Measurements from ENCODE around the gene PSMA7.
"Not testable (repeated sequence)": the region's sequence is repeated elsewhere in the genome, so short reads cannot be mapped to it uniquely, and the experiment has no call there.

Gene PSMA7

DNA sequence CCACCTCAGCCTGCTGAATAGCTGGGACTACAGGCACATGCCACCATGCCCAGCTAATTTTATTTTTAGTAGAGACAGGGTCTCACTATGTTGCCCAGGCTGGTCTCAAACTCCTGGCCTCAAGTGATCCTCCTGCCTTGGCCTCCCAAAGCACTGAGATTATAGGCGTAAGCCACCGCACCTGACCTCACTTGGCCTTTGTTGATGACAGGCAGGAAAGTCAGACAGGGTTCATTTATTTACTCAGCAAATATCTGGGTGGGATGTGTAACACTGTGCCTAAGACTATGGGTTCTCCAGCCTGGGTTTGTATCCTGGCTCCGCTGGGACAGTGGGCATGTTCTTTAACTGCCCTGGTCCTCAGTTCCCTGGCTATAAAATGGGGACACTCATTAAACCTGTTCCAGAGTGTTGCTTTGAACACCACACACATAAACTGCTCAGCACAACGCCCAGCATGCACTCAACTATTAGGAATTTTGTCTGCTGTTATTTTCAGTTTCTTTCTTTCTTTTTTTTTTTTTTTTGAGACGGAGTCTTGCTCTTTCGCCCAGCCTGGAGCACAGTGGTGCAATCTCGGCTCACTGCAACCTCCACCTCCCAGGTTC, 27.3 kb downstream of the PSMA7 start:
- H3K27ac ChIP-seq (ENCODE audit: insufficient read depth in 1 of 2, low read depth in 1 of 2, low read length in 2 of 2, poor library complexity in 1 of 2, severe bottlenecking in 2 of 2); POLR2A ChIA-PET; H3K27me3 ChIP-seq (replicated peaks in 2 of 5; ENCODE audit: control insufficient read depth in 4 of 5, insufficient read depth in 5 of 5, low read length in 4 of 5); H3K36me3 ChIP-seq (ENCODE audit: control insufficient read depth in 4 of 4, insufficient read depth in 4 of 4, low read length in 3 of 4); H3K4me3 ChIP-seq (ENCODE audit: control insufficient read depth in 1 of 7, extremely low read depth in 1 of 7, insufficient read depth in 4 of 7, low read depth in 2 of 7, low read length in 6 of 7); DNase-seq: not testable (repeated sequence)
- peaks cover 0 to 41% (median 20%) of the 10 kb centered on the region in 4 experiments for H3K4me1 ChIP-seq (ENCODE audit: control extremely low read depth in 1 of 4, control insufficient read depth in 4 of 4, insufficient read depth in 4 of 4, low read length in 3 of 4)
- CTCF ChIA-PET, result interaction anchor here (0.9 kb wide), 1 partner anchor 90 kb away, joined by 3 read pairs; no protein-coding TSS in a partner anchor
- peaks cover 0 to 29% (median 8%) of the 10 kb centered on the region in 5 experiments for H3K9me3 ChIP-seq (ENCODE audit: control extremely low read depth in 1 of 5, control insufficient read depth in 4 of 5, insufficient read depth in 2 of 5, low read depth in 1 of 5, low read length in 4 of 5)
- WGBS (ENCODE audit: insufficient coverage), result 90% methylated on average over 2 of the region's 7 CpGs

DNA sequence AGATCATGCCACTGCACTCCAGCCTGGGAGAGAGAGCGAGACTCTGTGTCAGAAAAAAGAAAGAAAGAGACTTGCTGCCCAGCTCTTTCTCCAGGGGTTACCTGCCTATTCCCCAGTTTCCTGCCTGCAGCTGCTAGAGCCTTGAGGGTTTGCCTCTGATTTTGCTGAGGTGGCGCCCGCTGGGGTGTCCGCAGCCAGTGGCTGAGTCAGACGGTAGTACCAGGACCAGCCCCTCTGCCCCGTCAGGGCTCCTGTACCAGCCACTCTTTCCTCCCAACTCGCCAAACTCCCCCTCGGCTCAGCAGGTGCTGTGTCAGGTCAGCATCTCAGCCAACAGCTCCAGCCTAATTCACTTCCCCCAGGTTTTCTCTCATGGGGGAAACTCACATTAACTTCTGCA, 28.3 kb downstream of the PSMA7 start:
- Histone ChIP-seq H3K27me3 (replicated peaks in 2 of 5; ENCODE audit: control insufficient read depth in 4 of 5, insufficient read depth in 5 of 5, low read length in 4 of 5) (peaks cover 0 to 3% (median 0%) of the 10 kb centered on the region in 5 experiments), H3K27ac (ENCODE audit: insufficient read depth in 1 of 2, low read depth in 1 of 2, low read length in 2 of 2, poor library complexity in 1 of 2, severe bottlenecking in 2 of 2) (no peak overlapping the region), H3K9me3 (ENCODE audit: control extremely low read depth in 1 of 5, control insufficient read depth in 4 of 5, insufficient read depth in 2 of 5, low read depth in 1 of 5, low read length in 4 of 5) (peaks cover 0 to 36% (median 12%) of the 10 kb centered on the region in 5 experiments), H3K36me3 (ENCODE audit: control insufficient read depth in 4 of 4, insufficient read depth in 4 of 4, low read length in 3 of 4) (no peaks in the 10 kb centered on the region), H3K4me1 (ENCODE audit: control extremely low read depth in 1 of 4, control insufficient read depth in 4 of 4, insufficient read depth in 4 of 4, low read length in 3 of 4) (peaks cover 0 to 32% (median 19%) of the 10 kb centered on the region in 4 experiments), H3K4me3 (ENCODE audit: control insufficient read depth in 1 of 7, extremely low read depth in 1 of 7, insufficient read depth in 4 of 7, low read depth in 2 of 7, low read length in 6 of 7) (no peak overlapping the region)
- POLR2A ChIA-PET, result no interaction called here
- WGBS (ENCODE audit: insufficient coverage), result 52% methylated on average over 8 of the region's 8 CpGs
- CTCF ChIA-PET, result interaction anchor here (1.3 kb wide), 1 partner anchor 12 kb away, joined by 3 read pairs; no protein-coding TSS in a partner anchor
- DNase-seq, result no peak

DNA sequence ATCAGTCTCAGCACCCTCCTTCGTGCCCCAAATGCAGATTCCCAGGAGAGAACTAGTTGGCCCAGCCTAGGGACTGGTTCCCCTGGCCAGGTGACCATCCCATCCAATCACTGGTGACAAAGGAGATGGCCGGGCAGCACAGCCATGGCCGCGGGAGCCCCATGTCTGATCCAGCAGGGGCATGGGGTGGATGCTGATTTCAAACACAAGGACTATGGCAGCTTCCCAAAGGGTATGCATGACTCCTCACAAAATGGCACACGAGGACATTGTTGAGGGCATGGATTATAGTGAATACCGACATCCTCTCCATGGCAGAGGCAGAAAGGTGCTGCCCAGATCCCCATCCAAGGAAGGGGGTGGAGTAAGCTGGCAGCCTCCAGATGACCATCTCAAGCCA, 30.8 kb downstream of the PSMA7 start:
- Histone ChIP-seq H3K27ac (ENCODE audit: insufficient read depth in 1 of 2, low read depth in 1 of 2, low read length in 2 of 2, poor library complexity in 1 of 2, severe bottlenecking in 2 of 2) (no peak overlapping the region), H3K4me3 (ENCODE audit: control insufficient read depth in 1 of 7, extremely low read depth in 1 of 7, insufficient read depth in 4 of 7, low read depth in 2 of 7, low read length in 6 of 7) (no peak overlapping the region), H3K27me3 (replicated peaks in 2 of 5; ENCODE audit: control insufficient read depth in 4 of 5, insufficient read depth in 5 of 5, low read length in 4 of 5) (peaks cover 0 to 3% (median 0%) of the 10 kb centered on the region in 5 experiments), H3K9me3 (ENCODE audit: control extremely low read depth in 1 of 5, control insufficient read depth in 4 of 5, insufficient read depth in 2 of 5, low read depth in 1 of 5, low read length in 4 of 5) (peaks cover 2 to 55% (median 22%) of the 10 kb centered on the region in 5 experiments), H3K36me3 (ENCODE audit: control insufficient read depth in 4 of 4, insufficient read depth in 4 of 4, low read length in 3 of 4) (no peaks in the 10 kb centered on the region), H3K4me1 (ENCODE audit: control extremely low read depth in 1 of 4, control insufficient read depth in 4 of 4, insufficient read depth in 4 of 4, low read length in 3 of 4) (peaks cover 0 to 9% (median 7%) of the 10 kb centered on the region in 4 experiments)
- ChIA-PET CTCF (interaction anchor here (1.2 to 1.4 kb wide), 3 partner anchors 9 to 11 kb away, joined by 3 to 7 read pairs (median 6); no protein-coding TSS in a partner anchor), POLR2A (no interaction called here)
- WGBS (ENCODE audit: insufficient coverage), result 96% methylated on average over 6 of the region's 6 CpGs
- no peak for DNase-seq

DNA sequence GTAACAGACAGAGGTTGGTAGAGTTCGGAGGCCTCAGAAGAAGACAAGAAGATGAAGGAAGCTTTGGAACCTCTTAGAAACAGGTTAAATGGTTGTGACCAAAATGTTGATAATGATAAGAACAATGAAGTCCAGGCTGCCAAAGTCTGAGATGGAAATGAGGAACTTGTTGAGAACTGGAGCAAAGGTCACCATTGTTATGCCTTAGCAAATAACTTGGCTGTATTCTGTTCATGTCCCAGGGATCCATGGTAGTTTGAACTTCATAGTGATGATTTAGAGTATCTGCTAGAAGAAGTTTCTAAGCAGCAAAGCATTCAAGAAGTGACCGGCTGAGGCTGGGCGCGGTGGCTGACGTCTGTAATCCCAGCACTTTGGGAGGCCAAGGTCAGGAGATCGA, 32.0 kb downstream of the PSMA7 start:
- peaks cover 0 to 3% (median 0%) of the 10 kb centered on the region in 5 experiments for H3K27me3 ChIP-seq (replicated peaks in 2 of 5; ENCODE audit: control insufficient read depth in 4 of 5, insufficient read depth in 5 of 5, low read length in 4 of 5)
- no peaks in the 10 kb centered on the region for H3K36me3 ChIP-seq (ENCODE audit: control insufficient read depth in 4 of 4, insufficient read depth in 4 of 4, low read length in 3 of 4)
- WGBS (ENCODE audit: insufficient coverage), result 97% methylated on average over 5 of the region's 6 CpGs
- CTCF ChIA-PET, result interaction anchor here (1.2 kb wide), 1 partner anchor 10 kb away, joined by 3 read pairs; no protein-coding TSS in a partner anchor
- no peak overlapping the region for H3K27ac ChIP-seq (ENCODE audit: insufficient read depth in 1 of 2, low read depth in 1 of 2, low read length in 2 of 2, poor library complexity in 1 of 2, severe bottlenecking in 2 of 2)
- peaks cover 2 to 62% (median 30%) of the 10 kb centered on the region in 5 experiments for H3K9me3 ChIP-seq (ENCODE audit: control extremely low read depth in 1 of 5, control insufficient read depth in 4 of 5, insufficient read depth in 2 of 5, low read depth in 1 of 5, low read length in 4 of 5)
- no peak overlapping the region for H3K4me3 ChIP-seq (ENCODE audit: control insufficient read depth in 1 of 7, extremely low read depth in 1 of 7, insufficient read depth in 4 of 7, low read depth in 2 of 7, low read length in 6 of 7)
- POLR2A ChIA-PET, result no interaction called here
- peak in 2 of 3 donors; percentile 22 to 52 for DNase-seq
- H3K4me1 ChIP-seq (ENCODE audit: control extremely low read depth in 1 of 4, control insufficient read depth in 4 of 4, insufficient read depth in 4 of 4, low read length in 3 of 4), result no peaks in the 10 kb centered on the region

DNA sequence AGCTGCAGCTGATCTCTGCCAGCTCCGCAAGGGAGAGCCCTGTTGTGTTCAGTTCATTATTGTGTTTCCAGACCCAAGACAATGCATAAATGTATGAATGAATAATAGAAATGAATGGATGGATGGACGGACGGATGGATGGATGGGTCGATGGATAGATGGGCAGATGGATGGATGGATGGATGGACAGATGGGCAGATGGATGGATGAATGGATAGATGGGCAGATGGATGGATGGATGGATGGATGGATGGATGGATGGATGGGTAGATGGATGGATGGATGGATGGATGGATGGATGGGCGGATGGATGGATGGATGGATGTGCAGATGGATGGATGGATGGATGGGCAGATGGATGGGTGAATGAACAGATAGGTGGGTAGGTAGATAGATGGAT, 37.6 kb downstream of the PSMA7 start:
- peaks cover 0 to 29% (median 0%) of the 10 kb centered on the region in 5 experiments for H3K27me3 ChIP-seq (replicated peaks in 2 of 5; ENCODE audit: control insufficient read depth in 4 of 5, insufficient read depth in 5 of 5, low read length in 4 of 5)
- H3K36me3 ChIP-seq (ENCODE audit: control insufficient read depth in 4 of 4, insufficient read depth in 4 of 4, low read length in 3 of 4), result no peaks in the 10 kb centered on the region
- H3K4me1 ChIP-seq (ENCODE audit: control extremely low read depth in 1 of 4, control insufficient read depth in 4 of 4, insufficient read depth in 4 of 4, low read length in 3 of 4), result no peaks in the 10 kb centered on the region
- no peak overlapping the region for H3K4me3 ChIP-seq (ENCODE audit: control insufficient read depth in 1 of 7, extremely low read depth in 1 of 7, insufficient read depth in 4 of 7, low read depth in 2 of 7, low read length in 6 of 7)
- H3K9me3 ChIP-seq (ENCODE audit: control extremely low read depth in 1 of 5, control insufficient read depth in 4 of 5, insufficient read depth in 2 of 5, low read depth in 1 of 5, low read length in 4 of 5), result peaks cover 2 to 70% (median 32%) of the 10 kb centered on the region in 5 experiments
- ChIA-PET CTCF (no interaction called here), POLR2A (no interaction called here)
- H3K27ac ChIP-seq (ENCODE audit: insufficient read depth in 1 of 2, low read depth in 1 of 2, low read length in 2 of 2, poor library complexity in 1 of 2, severe bottlenecking in 2 of 2), result no peak overlapping the region
- 98% methylated on average over 5 of the region's 5 CpGs for WGBS (ENCODE audit: insufficient coverage)
- no peak for DNase-seq

DNA sequence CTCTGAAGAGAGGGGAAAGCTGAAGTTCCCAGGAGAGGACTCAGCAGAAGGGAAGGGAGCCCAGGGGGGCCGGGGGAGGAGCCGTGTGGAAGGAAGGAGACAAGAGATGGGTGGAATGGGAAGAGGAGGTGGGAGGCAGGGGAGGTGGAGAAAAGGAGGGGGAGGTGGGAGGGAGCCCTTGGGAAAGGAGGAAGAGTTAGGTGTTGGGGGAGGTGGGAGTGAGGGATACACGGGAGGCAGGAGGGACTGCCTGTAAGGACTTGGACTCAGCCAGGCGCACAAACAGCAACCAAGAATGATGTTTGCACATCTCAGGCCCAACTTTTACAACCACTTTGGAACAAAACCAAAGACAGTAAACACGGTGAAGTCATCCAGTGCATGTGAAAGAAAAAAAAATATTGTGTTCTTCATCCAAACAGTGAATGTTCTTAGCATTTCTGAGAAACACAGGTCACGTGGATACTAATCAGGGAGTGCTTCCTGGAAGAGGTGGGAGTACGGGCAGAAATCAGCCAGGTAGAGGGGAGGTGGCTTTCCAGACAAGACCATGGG, 38.3 kb downstream of the PSMA7 start:
- Histone ChIP-seq H3K4me1 (ENCODE audit: control extremely low read depth in 1 of 4, control insufficient read depth in 4 of 4, insufficient read depth in 4 of 4, low read length in 3 of 4) (no peaks in the 10 kb centered on the region), H3K9me3 (ENCODE audit: control extremely low read depth in 1 of 5, control insufficient read depth in 4 of 5, insufficient read depth in 2 of 5, low read depth in 1 of 5, low read length in 4 of 5) (peaks cover 2 to 69% (median 33%) of the 10 kb centered on the region in 5 experiments), H3K27me3 (replicated peaks in 2 of 5; ENCODE audit: control insufficient read depth in 4 of 5, insufficient read depth in 5 of 5, low read length in 4 of 5) (peaks cover 0 to 29% (median 0%) of the 10 kb centered on the region in 5 experiments), H3K27ac (ENCODE audit: insufficient read depth in 1 of 2, low read depth in 1 of 2, low read length in 2 of 2, poor library complexity in 1 of 2, severe bottlenecking in 2 of 2) (no peak overlapping the region), H3K36me3 (ENCODE audit: control insufficient read depth in 4 of 4, insufficient read depth in 4 of 4, low read length in 3 of 4) (no peaks in the 10 kb centered on the region), H3K4me3 (ENCODE audit: control insufficient read depth in 1 of 7, extremely low read depth in 1 of 7, insufficient read depth in 4 of 7, low read depth in 2 of 7, low read length in 6 of 7) (no peak overlapping the region)
- no peak for DNase-seq
- POLR2A ChIA-PET, result no interaction called here
- 53% methylated on average over 5 of the region's 7 CpGs for WGBS (ENCODE audit: insufficient coverage)
- CTCF ChIA-PET, result no interaction called here

DNA sequence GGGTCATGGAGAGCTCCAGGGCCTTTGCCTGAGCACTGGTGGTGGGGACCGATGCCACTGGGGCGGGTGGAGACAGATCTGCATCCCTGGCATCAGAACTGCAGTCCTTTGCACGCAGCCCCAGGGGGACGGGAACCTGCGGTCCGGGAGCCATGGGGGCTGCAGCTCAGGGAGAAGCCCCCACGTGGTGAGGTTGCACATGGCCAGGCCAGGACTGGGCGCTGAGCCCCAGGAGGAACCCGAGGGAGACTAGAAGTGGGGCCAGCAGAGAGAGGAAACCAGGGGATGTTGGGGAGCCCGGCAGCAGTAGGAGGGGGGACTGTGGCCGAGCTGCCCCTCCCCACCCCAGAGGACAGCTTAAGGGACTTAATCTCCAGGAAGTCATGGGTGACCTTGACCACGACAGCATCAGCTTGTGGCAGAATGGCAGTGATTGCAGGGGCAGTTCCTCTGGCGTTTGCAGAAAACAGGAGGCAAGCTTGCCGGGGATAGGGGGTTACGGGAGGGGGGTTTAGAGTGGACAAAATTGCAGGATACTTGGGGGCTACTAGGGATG, 38.9 kb downstream of the PSMA7 start:
- no peaks in the 10 kb centered on the region for H3K36me3 ChIP-seq (ENCODE audit: control insufficient read depth in 4 of 4, insufficient read depth in 4 of 4, low read length in 3 of 4)
- H3K27me3 ChIP-seq (replicated peaks in 2 of 5; ENCODE audit: control insufficient read depth in 4 of 5, insufficient read depth in 5 of 5, low read length in 4 of 5), result peaks cover 0 to 29% (median 0%) of the 10 kb centered on the region in 5 experiments
- no peak for DNase-seq
- no peaks in the 10 kb centered on the region for H3K4me1 ChIP-seq (ENCODE audit: control extremely low read depth in 1 of 4, control insufficient read depth in 4 of 4, insufficient read depth in 4 of 4, low read length in 3 of 4)
- WGBS (ENCODE audit: insufficient coverage), result 55% methylated on average over 11 of the region's 15 CpGs
- ChIA-PET CTCF (no interaction called here), POLR2A (no interaction called here)
- no peak overlapping the region for H3K4me3 ChIP-seq (ENCODE audit: control insufficient read depth in 1 of 7, extremely low read depth in 1 of 7, insufficient read depth in 4 of 7, low read depth in 2 of 7, low read length in 6 of 7)
- peaks cover 0 to 67% (median 35%) of the 10 kb centered on the region in 5 experiments for H3K9me3 ChIP-seq (ENCODE audit: control extremely low read depth in 1 of 5, control insufficient read depth in 4 of 5, insufficient read depth in 2 of 5, low read depth in 1 of 5, low read length in 4 of 5)
- no peak overlapping the region for H3K27ac ChIP-seq (ENCODE audit: insufficient read depth in 1 of 2, low read depth in 1 of 2, low read length in 2 of 2, poor library complexity in 1 of 2, severe bottlenecking in 2 of 2)

Data from common myeloid progenitor, CD34-positive (primary cell).